Measurements from ENCODE around the gene CYP17A1.
"Not testable (repeated sequence)": the region's sequence is repeated elsewhere in the genome, so short reads cannot be mapped to it uniquely, and the experiment has no call there.

The CYP17A1 gene, protein sequence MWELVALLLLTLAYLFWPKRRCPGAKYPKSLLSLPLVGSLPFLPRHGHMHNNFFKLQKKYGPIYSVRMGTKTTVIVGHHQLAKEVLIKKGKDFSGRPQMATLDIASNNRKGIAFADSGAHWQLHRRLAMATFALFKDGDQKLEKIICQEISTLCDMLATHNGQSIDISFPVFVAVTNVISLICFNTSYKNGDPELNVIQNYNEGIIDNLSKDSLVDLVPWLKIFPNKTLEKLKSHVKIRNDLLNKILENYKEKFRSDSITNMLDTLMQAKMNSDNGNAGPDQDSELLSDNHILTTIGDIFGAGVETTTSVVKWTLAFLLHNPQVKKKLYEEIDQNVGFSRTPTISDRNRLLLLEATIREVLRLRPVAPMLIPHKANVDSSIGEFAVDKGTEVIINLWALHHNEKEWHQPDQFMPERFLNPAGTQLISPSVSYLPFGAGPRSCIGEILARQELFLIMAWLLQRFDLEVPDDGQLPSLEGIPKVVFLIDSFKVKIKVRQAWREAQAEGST

DNA sequence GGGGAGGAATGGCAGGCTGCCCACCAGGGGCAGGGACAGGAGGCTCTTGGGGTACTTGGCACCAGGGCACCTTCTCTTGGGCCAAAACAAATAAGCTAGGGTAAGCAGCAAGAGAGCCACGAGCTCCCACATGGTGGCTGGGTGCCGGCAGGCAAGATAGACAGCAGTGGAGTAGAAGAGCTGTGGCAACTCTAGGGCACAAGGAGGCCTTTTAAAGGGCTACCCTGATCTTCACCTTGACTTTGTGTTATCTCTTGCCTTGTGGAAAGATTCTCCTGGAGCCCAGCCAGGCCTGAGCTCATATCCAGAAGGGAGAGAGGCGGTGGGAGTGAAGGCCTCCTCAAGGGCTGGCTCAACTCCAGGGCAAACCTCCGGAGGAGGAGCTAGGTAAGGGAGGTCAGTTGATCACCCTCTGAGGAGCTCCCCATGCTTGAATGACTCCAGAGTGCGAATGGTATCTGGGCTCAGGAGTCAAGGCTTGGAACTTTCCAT, at the start of gene CYP17A1:
Gene CYP17A1, minus strand, starts transcription at position 184 of the 492 bp plus-strand sequence. Its CDS starts 52 bp downstream, at position 132.
- no peak for DNase-seq (ENCODE audit: low read depth in 3 of 3)

DNA sequence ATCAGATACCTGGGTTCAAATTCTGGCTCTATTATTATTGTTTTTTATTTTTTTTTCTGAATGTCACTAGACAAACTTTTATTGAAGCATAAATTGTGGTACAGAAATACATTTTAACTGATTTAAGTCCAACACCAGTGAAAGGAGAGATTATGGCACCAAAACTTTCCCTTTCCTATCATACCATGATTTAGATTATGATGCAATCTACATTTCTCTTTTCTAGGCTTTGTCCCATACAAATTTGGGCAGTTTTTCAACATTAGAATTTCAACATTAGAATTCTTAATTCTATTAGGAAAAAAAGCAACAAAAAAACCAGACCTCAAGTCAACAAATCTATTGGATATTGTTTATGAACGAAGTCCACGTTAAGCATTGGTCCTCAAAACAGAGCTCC, 43.0 kb upstream of the CYP17A1 start:
- no peak for DNase-seq (ENCODE audit: low read depth in 3 of 3)

DNA sequence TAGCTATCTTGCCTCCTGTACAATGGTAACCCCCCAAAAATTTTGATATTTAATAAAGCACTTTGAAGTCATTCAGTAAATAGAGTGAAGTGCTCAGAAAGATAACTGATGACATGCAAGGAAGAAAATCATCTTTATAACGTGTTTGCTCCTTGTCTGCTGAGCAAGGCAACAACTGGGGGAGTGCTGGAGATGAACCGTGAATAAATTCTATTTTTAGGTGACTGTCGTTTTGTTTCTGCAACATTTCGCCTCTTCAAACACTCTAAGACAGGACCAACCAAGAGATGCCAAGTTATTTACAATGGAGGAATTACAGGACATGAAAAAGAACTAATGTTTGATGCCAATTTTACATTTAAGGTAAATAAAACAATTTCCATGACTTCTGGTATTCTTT, 41.4 kb upstream of the CYP17A1 start:
- no peak for DNase-seq (ENCODE audit: low read depth in 3 of 3)

DNA sequence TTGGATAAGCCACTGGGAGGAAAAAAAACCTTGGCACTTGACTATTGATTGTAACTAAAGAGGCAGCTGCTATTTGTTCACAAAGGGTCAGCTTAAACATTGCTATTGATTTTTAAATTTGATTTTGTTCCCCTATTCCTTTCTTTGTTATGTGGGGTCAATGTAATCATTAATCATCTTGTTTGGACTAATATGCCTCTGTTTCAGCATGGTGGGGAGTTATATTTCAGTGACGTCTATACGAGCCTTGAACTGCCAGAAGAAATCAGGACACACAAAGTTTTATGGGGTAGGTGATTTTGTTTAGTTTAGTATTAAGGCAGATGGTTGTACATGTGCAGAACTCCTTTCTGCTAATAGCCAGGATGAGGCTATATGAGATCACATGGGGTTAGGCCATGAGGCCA, 39.5 kb upstream of the CYP17A1 start:
- no peak for DNase-seq (ENCODE audit: low read depth in 3 of 3)

DNA sequence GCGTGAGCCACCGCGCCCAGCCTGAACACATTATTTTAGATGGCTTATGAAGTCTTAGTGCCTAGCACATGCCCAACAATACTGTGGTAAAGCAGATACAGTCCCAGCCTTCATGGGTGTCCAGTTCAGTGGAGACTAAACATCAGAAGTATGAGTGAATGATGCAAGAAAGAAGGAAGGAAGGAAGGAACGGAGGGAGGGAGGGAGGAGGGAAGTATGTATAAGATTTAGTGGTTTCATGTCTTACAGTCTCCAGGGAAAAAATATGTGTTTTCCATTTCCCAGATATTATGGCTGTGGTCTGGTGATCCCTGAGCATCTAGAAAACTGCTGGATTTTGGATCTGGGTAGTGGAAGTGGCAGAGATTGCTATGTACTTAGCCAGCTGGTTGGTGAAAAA, 35.0 kb upstream of the CYP17A1 start:
- no peak for DNase-seq (ENCODE audit: low read depth in 3 of 3)

DNA sequence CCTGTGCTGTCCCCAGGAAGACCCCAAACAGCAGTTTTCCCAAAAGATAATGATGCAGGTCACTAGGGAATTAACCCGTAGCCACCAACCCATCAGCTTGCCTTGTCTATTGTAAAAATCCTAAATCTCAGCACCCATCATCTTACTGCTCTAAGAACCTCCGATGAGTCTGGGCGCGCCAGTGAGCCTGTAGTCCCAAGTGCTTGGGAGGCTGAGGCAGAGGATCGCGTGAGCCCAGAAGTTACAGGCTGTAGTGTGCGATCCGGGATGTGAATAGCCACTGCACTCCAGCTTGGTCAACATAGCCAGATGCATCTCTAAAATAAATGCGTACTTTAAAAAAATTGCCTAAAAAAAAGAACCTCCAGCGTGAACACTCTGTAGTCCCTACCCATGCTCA, 33.0 kb upstream of the CYP17A1 start:
- DNase-seq (ENCODE audit: low read depth in 3 of 3) = no peak

DNA sequence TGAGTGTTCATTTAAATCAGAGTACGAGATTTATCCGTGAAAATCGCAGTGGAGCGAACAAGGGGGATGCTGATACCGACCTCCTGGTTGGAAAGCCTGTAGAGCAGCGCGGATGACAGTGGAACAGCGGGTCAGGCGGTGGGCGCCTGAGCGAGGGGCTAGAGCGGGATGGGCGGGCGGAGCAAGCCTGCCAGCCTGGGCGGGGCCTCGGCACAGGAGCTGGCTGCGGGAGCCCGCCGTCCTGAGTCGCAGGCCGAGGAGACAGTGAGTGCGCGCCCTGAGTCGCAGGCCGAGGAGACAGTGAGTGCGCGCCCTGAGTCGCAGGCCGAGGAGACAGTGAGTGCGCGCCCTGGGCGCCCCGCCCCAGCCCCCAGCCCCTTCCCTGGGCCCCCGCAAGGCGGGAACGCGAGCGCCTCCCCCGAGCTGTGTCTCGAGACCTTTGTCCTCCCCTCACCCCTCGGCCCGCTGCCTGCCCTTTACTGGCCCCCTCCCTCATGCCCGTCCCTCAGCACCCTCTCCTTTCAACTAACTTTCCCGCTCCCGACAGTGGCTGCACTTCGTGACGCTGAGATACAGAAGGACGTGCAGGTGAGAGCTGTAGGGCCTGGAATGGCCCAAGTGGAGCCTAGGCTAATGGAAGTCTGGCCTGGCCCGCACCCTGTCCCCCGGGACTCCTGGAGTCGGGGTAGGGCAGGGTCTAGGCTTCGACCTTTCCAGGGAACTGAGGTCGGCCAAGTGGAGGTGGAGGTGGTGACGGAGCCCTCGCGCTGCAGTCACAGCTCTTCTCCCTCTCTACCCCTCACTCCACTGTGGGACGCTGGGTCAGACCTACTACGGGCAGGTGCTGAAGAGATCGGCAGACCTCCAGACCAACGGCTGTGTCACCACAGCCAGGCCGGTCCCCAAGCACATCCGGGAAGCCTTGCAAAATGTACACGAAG, 32.3 kb upstream of the CYP17A1 start, which contains the start of gene AS3MT:
Gene AS3MT, plus strand, starts transcription at position 213 of the 941 bp plus-strand sequence. Its CDS starts 123 bp downstream, at position 336.
- DNase-seq (ENCODE audit: low read depth in 3 of 3) = no peak

DNA sequence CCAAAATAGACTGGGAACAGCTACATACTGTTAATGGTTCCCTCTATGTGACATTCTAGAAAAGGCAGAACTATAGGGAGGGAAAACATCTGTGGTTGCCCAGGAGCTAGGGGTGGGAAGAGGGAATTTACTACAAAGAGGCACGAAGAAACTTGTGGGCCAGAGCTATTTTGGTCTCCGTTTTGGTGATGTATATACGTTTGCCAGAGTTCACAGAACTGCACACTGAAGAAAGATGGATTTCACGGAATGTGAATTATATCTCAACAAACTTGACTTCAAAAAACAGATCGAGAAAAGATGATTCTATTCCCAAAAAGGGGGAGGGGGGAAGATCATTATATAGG, 31.7 kb upstream of the CYP17A1 start:
- no peak for DNase-seq (ENCODE audit: low read depth in 3 of 3)

DNA sequence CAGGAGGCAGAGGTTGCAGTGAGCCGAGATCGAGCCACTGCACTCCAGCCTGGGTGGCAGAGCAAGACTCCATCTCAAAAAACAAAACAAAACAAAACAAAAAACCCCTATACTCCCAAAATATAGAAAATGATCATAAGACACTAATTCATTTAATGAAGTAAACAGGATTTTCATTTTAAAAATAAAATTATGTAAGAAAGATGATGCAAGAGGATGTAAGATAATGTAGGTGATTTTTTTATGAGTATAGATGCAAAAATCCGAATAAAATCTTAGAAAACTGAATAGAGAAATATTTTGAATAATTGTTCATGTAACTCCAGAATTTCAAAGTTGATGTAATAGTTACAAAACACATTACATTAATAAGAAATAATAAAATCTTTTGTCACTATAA, 28.4 kb upstream of the CYP17A1 start:
- DNase-seq (ENCODE audit: low read depth in 3 of 3) = no peak

DNA sequence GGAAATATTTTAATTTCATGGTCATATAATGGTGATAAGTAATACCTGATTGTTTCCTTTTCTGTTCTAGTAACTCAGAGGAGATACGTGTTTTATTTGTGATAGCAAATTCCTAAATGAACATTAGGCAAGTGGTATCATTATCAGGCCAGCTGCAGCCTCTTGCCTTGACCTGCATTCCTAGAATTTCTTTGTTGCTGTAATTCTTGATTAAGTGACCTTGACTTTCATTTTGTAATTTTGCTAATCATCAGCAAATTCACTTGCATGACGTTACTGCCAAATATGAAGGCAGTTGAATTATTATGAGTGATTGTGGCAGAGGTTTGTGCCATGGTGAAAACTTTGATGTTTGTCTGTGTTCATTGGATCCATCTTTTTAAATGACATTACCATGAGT, 26.4 kb upstream of the CYP17A1 start:
- no peak for DNase-seq (ENCODE audit: low read depth in 3 of 3)

DNA sequence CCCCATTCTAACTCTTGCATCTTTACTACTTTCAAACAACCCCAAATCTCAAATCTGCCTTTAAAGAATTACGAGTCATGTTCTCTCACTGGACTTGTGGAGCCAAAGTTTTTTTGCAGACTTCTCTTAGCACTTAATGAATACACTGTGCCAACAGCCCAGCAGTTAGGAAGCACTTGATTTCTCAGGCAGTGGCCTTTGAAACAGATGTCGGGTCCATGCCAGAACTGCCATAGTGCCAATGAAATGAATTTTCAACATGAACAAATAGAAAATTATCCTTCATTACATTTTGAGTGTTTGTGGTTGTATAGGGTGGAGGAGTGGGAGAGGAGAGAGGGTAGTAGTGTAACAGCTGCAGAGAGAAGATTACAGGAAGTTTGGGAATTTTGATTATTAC, 22.7 kb upstream of the CYP17A1 start:
- no peak for DNase-seq (ENCODE audit: low read depth in 3 of 3)

DNA sequence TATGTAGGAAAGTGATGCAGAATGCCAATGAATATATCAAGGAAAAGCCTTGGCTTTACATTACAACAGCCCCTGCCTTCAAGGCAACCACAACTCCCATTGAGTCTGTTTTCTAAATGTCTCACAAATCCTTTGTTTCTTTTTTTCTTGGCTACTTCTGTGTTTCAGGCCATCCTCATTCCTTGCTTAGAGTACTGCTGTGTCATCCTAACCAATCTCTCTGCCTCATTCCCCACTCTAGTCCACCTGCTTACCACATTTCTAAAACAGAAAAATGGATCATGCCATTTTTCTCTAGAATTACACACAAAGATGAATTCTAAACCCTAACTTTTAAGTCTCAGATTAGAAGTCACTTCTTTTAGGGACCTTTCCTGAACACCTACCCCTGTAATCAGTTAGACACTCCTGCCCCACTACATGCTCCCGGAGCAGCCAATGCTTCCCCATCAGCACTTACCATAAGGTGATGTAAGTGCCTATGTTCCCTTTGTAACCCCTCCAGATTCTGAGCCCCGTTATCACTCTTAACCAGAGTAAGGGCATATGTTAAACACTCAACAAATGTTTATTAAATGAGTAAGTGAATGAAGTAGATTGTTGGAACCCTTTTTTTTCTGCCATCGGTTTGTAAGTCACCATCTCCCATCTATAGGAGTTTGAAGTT, 19.7 kb upstream of the CYP17A1 start:
- DNase-seq (ENCODE audit: low read depth in 3 of 3) = no peak

DNA sequence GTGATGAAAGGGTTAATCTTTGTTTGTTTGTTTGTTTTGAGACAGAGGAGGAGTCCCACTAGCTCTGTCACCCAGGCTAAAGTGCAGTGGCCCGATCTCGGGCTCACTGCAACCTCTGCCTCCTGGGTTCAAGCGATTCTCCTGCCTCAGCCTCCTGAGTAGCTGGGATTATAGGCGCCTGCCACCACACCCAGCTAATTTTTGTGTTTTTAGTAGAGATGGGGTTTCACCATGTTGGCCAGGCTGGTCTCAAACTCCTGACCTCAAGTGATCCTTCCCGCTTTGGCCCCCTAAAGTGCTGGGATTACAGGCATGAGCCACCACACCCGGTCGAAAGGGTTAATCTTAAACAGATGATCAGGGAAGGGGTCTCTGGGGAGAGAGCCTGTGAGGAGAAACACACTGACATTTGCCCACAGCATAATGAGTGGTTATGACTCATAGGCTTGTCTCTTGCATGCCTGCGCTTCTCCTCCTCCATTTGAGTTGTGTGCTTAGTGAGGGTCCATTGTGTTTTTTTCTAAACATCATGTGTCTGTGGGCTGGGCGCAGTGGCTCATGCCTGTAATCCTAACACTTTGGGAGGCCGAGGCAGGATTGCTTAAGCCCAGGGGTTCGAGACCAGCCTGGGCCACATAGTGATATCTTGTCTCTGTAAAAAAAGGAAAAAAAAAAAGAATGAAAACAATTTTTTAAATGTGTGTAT, 18.7 kb upstream of the CYP17A1 start:
- DNase-seq (ENCODE audit: low read depth in 3 of 3) = not testable (repeated sequence)

DNA sequence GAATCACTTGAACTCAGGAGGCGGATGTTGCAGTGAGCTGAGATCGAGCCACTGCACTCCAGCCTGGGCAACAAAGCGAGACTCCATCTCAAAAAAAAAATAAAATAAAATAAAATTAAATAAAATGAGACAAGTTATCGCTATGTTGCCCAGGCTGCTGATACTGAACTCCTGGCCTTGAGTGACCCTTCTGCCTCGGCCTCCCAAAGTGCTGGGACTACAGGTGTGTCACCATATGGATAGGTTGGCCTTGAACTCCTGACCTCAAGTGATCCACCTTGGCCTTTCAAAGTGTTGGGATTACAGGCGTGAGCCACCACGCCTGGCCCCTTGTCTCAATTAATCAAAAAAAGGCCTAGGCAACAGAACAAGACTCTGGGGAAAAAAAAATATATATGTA, 16.0 kb upstream of the CYP17A1 start:
- not testable (repeated sequence) for DNase-seq (ENCODE audit: low read depth in 3 of 3)

DNA sequence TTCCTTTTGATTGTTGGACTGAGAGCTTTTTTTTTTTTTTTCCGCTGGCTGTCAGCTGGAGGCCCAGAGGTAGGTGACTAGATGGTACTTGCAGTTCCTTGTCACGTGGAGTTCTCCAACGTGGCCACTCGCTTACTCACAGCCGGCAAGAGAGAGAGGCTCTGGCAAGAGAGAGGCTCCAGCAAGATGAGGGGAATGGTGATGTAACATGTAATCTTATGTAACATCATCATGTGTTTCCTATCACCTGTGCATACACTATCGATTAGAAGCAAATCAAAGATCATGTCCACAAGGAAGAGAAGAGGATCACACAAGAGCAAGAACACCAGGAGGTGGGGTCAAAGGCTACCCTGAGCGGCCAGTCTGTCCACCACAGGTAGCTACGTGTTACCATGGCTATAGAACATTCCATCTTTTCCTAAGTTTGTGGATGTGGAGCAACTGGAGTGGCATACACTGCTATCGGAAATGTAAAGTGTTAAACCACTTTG, 12.9 kb upstream of the CYP17A1 start:
- DNase-seq (ENCODE audit: low read depth in 3 of 3) = no peak

DNA sequence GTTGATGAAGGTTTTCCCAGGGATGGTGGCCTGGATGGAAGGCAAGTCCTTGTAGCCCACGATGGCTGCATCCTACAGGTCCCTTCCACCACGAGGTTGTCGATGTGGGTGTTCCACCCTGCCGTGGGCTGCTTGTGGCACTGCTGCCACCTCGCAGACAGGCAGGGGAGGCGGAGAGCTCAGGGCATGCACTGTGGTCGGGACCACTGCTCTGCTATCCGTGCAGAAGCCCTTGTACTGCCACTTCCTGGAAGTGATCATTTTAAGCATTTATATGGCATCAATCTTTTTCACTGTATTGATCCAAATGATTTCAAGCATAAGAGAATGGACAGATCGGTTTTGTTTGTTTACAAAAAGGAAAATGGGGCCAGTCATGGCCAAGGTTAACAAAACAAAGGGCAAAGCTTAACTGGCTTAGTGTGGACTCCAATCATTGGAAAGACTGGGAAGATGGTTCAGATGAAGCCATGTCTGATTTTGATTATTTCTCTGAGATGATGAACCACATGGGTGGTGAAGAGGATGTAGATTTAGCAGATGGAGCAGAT, 8.2 kb upstream of the CYP17A1 start:
- no peak for DNase-seq (ENCODE audit: low read depth in 3 of 3)

DNA sequence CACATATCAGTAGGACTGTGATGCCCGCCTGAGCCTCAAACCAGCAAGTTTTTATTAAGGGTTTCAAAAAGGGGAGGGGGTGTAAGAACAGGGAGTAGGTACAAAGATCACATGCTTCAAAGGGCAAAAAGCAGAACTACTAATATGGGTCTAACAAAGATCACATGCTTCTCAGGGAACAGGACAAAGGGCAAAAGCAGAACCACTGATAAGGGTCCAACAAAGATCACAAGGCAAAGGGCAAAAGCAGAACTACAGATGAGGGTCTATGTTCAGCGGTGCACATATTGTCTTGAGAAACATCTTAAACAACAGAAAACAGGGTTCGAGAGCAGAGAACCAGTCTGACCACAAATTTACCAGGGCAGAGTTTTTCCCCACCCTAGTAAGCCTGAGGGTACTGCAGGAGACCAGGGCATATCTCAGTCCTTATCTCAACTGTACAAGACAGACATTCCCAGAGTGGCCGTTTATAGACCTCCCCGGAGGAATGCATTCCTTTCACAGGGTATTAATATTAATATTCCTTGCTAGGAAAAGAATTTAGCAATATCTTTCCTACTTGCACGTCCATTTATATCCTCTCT, 7.1 kb upstream of the CYP17A1 start:
- not testable (repeated sequence) for DNase-seq (ENCODE audit: low read depth in 3 of 3)

DNA sequence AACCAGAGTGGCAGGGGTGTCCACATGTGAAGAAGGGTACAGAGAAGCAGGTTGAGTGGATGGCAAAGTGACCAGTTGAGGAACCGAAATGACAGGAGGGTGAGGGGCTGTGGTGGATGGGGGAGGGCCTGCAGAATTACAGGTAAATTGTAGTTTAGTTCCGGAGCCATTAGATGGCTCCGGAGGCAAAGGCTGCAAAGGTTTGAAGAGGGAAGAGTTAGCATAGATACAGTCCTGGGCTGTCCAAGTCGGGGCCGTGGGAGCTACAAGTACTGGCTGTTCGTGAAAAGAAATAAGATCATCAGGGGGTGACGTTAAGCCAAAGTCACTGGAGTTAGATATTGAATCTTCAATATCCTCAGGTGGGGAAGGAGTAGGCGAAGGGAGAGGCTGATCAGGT, 5.9 kb upstream of the CYP17A1 start:
- DNase-seq (ENCODE audit: low read depth in 3 of 3) = not testable (repeated sequence)

DNA sequence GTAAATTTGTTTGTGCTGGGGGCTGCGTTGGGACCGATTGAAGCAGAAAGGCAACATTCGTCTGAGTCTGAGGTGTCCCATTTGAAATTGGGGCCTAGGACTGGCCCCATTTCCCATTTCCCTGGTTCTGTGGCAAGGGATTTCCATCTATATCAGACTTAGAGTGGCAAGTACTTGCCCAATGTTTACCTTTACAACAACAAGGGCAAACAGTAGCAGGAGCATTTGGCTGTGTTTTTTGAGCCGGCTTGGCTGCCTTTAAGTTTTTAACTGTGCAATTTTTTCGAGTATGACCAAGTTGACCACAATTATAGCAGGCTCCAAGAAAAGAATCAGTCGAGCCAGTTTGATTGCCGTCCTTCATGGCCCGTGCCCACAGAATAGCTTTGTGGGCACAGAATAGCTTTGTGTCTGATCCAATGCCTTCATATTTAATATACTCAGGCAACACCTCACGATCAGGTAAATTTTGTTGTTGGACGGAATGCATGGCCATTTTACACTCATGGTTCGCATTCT, 4.7 kb upstream of the CYP17A1 start:
- no peak for DNase-seq (ENCODE audit: low read depth in 3 of 3)

Measured in stimulated activated CD4-positive, alpha-beta T cell treated with anti-CD3 and anti-CD28 coated beads, TNF-alpha, amount 100 ng/mL, for 4 hours (primary cell).